ENCODE results near the gene MAPK11.

The MAPK11 gene

DNA sequence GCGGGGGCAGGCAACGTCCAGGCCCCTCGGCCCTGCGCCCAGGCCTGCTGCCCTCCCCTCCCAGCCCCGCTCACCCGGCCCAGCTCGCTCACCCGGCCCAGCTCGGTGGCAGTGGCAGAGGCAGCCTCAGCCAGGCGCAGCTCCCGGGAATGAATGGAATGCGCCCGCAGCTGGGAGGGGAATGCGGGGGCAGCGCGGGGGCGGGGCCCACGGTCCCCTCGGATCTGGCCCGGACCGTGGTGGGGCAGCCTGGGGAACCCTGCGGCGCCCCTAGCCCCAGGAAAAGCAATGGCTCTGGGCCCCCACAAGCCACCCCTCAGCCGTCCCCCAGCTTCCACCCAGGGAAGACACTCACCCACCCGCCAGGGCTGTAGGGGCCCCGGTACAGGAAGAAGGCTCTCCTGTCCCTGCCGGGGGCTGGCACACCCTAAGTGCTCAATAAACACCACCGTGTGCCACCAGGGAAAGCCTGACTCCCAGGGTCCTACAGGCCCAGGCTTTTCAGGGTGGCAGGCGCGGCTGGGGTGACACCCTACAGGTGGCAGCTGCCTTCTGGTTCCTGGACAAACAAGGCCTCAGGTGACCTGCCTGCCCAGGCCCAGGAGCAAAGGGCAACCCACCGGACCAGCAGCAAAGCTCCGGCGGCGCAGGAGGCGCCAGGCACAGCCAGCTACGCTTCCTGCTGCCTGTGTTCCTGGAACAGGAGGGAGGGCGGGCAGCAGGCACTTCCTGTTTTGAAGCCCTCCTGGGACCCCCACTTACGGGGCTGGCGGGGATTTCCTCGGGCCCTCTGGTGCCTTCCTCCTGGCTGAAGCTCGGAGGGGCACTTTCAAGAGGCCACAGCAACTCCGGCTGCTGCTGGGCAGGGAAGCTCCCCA, 23.5 kb upstream of the MAPK11 start:
- no peak for DNase-seq

DNA sequence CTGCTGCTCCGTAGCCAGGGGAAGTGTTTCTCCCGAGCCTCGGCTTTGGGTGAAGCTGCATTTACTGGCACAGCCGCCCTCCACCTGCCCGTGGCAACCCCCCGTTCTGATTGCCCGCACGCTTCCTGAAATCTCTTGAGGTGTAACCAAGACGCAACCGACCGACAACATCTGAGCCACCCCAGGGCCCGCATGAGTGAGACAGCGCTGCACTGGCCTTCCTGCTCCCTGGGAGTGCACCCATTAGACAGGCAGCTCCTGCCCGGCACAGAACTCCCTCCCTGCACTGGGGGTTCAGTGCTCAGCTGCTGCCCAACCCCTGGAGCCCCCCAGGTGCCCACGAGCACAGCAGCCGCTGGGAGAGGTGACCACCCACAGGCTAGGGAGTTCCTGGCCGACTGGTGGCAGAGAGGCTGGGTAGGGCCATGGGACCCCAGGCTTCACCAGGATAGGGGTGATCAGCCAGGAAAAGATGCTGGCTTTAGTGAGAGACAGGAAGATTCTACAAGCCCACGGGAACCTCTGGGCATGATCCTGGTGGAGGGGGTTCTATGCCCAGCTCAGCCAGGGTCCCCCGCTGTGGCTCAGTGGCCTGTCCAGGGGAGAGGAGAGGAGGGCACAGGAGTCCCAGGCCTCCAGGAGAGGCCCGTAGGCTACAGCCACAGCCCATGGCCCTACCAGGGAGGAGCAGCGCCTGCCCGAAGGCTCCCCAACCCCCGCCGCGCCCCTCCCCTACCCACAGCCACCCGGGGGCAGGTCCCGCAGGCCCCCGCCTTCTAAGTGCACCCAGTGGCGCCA, 22.7 kb upstream of the MAPK11 start:
- DNase-seq, result no peak

DNA sequence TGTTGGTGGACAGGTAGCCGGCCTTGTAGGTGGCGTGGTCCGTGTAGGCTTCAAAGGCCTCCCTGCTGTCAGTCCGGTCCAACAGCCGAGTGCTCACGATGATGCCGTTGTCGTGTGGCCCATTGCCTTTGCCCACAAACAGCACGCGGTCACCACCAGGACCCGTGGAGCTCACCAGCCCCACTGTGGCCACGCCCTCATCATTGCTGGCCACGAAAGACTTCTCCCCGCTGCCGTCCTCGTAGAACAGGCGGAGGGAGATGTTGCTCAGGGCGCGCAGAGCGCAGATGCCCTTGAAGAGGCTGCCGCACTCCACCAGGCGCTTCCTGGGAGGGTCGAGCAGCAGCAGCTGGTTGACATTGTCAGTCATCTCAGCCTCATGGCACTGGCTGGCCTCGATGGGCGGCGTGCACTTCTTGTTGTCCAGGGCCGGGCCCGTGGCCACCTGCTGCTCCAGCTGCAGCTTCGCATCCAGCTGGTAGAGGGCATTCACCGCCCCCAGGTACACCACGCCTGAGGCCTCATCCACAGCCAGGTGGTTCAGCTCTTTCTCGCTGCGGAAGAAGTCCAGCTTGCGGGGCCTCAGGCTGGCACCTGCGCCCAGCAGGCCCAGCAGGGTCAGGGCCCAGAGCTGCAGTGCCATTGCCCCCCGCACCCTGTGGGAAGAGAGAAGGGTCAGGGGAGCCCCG, 19.9 kb upstream of the MAPK11 start:
- no peak for DNase-seq

DNA sequence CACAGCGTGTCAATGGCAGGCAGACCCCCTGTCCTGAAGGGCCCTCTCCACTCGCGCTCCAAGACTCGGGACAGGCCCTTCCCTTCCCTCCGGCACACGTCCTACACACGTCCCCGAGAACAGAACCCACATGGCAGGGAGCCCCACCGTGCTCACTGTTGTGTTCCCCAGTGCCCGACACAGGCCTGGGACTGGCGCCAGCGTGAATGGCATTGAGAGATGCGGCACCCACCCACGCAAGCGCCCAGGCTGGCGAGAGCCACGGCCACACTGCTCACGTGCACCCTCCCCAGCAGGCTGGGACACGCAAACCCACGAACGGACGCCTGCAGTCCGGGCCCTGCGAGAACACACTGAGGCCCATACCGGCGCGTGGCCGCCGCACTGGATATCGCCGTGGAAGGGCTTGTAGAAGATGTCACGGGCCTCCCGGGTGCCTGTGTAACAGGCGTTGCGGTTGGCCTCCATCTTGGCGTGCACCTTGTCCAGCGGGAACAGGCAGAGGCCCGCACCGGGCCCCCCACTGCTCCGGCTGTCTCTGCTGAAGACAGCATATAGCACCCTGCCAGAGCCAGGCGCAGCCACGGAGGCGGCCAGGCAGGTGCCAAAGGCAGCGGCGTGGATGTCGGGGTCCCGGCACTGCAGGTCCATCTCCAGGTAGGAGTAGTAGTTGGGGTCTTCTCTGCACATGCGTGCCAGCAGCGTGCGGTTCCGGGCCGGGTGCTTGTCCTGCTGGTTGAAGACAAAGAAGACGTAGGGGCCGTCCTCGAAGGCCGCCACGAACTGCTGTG, 19.2 kb upstream of the MAPK11 start:
- no peak for DNase-seq

DNA sequence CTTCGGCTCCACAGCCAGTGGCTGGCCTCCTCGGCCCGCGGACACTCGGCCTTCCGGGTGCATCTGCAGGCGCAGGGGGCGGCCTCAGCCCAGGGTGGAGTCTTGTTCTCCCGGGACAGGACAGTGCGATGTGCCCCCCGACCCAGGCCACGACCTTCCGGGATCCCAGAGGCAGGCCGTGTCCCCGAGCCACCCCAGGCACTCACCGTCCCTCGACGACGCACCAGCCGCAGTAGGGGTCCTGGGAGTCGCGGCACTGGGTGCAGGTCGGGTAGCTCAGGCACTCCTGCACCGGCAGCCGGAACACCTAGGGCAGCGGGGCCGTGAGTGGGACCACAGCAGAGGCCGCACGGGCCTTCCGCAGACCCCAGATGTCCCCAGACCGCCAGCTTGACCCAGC, 17.6 kb upstream of the MAPK11 start:
- no peak for DNase-seq

DNA sequence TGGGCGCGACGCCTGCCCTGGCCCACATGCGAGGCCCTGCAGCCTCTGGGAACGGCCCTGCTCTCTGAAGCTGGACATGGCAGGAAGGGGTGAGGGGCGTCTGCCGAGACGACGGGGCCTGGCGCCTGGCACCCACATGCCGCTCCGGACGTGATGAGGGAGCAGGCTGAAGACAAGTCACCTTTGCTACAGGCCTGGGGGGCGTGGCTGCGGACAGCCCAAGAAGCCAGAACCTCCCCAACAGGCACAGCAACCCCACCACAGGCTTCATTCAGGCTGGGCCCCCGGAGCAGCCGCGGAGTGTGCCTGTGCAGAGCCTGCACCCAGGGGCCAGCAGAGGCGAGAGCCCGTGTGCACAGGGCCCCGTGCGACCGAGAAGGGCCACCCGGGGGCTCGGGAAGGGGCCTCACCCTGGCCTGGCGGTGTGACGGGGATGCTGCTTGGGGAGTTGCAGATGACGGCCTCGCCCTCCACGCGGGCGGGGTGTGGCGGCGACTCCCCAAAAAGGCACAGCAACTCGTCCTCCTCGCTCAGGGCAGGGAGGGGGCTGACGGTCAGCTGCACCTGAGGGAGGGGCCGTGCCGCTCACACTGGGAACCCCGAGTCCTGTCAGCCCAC, 16.6 kb upstream of the MAPK11 start:
- DNase-seq, result no peak

DNA sequence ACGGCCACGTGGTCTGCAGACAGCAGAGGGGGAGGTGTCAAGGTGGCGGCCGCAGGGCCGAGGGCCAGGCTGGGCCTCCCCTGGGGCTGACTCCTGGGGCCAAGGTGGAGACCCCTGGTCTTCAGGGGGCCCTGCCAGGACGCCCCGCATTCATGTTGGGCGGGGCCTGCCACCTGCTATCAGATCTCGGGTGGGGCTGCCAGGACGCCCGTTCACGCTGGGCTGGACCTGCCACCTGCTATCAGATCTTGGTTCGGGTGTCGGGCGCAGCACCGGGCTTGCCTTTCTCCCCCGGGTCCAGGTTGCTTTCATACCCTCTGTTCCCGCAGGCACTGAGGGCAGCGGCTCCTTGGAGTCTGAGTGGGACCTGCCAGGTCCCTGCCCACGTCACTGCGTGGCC, 16.1 kb upstream of the MAPK11 start:
- DNase-seq, result no peak

DNA sequence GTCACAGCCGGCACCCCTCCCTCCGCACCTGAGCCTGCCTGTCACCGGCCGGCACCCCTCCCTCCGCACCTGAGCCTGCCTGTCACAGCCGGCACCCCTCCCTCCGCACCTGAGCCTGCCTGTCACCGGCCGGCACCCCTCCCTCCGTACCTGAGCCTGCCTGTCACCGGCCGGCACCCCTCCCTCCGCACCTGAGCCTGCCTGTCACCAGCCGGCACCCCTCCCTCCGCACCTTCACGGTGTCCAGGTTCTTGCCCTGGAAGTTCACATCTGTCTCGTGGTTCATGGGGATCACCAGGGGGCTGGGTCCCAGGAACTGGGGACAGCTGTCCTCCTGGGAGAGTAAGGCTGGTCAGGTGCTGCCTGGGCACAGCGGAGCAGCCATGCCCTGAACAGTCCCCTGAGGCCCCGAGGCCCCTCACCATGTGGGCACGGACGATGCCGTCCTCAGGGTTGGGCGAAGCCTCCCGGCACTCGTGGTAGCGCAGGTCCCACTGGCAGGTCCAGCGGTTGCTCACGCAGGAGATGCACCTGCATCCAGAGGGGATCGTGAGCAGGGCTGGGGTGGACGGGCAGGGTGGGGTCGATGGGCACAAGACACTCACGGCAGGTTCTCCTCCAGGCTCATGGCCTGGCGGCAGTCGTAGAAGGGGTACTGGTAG, 15.5 kb upstream of the MAPK11 start:
- DNase-seq, result no peak

DNA sequence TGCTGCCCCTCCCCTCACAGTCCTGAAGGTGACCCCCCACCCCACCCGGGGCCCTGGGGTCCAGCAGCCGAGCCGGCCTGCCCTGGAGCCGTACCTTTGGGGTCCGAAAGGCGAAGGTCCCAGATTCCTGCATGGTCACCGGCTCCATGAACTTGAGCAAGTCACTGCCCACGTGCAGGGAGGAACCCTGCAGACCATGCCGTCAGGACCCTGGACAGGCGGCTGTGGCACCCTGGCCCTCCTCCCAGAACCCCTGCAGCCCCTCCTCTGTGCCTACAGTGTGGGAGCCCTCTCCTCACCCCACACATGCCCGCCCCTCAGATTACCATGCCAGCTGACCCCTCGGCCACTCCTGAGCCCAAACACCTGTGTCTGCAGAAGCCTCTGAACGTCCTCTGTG, 14.3 kb upstream of the MAPK11 start:
- no peak for DNase-seq

DNA sequence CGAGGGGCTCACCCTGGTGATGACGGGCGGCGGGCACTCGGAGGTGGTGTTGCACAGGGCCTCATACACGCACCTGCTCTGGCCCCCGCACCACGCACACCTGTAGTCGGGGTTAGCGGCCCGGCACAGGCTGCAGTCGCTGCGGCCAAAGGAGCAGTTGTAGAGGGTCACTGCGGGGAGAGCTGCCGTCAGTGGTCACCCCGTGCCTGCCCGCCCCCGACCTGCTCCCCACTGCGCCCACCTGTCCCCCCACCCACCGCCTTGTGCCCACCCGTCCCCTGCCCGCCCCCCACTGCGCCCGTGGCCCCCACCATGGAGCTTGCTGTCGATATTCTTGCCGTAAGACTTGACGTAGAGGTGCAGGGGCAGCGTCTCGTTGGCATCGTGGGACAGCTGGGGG, 13.6 kb upstream of the MAPK11 start:
- no peak for DNase-seq

DNA sequence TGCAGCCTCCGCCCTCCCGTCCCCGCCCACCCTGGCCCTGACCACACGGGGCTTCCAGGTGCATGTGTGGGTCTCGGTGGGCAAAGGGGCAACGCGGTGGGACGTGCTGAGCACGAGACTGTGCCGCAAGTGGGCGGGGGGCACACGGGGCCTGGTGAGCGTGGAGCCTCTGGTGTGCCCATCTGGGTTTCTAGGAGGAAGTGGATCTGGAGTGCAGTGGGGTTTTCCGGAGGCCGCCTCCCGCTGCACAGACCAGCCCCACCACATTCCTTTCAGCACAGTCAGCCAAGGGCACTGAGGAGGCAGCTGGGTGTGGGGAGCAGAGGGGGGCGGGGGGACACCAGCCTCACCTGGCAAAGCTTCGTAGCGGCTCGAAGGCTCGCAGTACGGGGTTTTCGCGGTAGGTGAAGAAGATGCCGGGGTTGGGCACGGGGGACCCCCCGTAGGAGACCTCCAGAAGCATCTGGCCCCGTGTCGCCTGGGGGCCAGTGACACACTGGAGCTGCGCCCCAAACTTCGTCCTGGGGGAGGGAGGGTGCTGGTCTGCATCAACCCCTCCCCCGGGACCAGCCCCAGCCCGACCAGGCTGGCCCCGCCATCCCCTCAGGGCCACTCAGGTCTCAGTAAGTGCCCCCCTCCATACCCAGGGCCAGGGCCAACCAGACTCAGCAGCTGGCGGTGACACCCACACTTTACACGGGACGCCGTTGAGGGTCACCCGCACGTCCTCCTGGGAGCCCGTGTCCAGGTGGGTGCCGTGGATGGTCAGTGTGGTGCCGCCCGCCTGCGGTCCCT, 12.4 kb upstream of the MAPK11 start:
- no peak for DNase-seq

DNA sequence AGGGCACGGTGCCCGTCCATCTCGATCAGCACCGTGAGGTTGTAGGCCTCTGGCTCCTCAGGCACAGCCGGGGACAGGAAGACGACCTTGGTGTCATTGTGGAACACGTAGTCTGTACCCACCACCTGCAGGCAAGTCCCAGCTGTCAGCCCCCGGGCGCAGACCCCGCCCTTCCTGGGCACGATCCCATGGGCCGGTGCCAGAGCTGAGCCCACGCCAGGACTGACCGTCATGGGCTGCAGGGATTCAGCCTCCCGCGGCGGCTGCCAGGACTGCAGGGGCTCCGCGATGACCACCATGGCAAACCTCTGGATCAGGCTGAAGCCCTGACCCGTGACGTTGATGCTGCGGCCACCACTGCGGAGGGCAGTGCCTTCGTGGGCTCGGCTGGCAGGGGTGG, 11.8 kb upstream of the MAPK11 start:
- DNase-seq, result no peak

DNA sequence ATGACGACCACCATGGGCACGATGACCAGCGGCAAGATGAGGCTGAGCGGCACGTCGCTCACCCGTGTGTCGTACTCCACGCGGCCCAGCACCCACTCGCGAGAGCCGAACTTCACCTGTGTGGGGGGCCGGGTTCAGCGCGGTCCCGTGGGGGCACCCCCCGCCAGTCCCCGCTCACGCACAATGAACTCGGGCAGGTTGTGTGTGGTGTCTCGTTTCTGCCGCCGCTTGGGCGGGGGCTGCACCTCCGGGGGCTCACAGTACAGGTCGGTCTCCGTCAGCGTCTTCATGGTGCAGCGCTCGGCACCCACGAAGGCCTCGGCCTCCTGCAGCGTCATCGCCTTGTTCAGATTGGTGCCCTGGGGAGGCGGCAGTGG, 11.2 kb upstream of the MAPK11 start:
- no peak for DNase-seq

DNA sequence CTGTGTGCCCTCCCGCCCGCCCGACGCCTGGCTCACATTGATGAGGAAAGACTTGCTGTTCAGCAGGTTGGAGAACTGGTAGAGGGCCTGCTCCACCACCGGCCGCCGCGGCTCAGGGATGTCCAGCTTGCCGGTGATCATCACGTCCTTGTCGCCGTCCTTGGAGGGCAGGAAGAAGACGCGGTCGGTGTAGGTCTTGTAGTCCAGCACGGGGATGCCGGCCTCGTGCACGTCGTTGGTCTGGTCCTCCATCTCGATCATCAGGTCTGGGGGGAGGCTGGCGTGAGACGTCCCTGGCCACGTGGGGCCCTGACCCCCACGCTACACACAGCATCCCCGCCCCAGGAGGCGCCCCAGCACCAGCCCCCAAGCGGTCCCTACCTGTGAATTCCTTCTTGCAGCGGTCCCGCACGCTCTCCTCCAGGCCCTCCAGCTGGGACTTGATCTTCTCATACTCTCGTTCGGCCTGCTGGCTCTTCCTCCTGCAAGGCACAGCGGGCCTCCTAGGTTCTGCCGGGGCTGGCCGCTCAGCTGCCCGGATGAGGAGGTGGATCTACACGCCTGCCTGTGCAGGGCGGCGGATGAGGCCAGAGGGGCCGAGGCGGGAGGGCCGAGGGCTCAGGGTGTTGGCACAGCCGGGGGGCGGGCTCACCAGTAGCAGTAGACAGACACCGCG, 10.7 kb upstream of the MAPK11 start:
- no peak for DNase-seq

DNA sequence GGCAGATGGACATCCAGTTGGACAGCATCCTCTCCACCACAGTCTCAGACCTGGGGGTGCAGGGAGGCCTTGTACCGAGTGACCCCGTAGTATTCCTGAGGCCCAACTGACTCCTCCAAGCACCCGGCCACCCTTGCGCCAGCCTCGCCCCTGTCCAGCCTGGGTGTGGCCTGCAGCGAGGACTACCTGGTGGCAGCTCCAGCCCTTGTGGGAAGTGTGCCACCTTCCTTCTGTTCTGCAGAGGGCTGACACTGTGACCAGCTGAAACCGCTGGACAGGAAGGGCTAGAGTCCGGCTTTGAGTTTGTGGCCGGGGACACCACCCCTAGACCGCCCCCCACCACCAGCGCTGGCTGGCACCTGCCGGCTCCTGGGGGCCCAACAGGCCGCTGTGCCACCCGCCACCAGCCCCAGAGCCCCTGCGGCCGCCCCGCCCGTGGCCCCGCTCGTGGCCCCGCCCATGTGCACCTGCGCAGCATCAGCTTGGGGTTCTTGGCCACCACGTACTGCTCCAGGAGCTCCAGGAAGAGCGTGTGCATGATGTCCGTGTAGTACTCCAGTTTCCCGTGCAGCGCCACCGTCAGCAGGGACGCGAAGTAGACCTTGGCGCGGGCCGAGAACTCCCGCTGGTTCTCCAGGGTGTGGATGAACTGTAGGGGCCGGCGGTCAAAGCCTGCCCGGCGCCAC, 10.0 kb upstream of the MAPK11 start:
- DNase-seq, result no peak

DNA sequence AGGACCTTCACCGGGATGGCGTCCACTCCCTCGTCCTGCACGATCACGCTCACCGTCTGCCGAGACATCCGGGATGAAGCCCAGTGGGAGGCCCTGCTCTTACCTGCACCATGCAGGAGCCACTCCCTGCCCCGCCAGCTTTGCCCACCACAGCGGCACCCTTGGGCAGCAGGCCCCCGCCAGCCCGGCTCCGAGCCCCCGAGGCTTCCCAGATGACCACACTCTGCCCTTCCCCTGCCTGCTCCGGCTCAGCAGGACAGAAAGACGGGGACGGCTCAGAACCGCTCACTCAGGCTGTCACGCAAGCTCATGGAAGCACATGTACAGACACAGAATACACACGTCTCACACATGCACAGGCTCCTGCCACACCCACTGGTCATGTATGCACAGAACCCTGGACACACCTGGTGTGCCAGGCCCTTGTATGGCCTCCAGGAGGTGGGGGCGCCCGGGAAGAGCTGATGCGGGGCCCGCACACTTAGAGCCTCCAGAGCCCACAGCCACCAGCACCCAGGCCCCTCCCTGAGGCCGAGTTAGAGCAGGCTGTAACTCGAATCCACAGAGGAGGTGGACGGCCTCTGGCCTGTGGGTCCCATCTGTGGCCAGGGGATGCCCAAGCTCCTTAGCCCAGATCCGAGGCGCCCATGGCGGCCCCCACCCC, 8.9 kb upstream of the MAPK11 start:
- no peak for DNase-seq

DNA sequence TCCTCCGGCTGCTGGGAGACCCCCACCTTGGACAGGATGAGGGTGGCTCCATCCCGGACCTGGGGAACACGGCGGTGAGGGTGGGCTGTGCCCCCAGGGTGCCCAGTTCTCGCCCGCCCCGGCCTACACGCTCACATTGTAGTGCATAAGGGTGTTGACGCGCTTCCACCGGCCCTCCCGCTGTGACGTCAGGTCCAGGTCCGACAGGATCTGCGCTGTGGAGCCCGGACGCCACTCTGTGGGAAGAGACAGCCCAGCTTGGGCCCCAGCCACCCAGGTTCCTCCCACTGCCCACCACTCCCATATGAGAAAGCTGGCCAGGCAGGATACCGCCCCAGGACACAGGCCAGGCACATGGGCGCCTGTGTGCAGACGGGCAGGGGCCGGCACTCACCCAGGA, 8.3 kb upstream of the MAPK11 start:
- DNase-seq, result no peak

DNA sequence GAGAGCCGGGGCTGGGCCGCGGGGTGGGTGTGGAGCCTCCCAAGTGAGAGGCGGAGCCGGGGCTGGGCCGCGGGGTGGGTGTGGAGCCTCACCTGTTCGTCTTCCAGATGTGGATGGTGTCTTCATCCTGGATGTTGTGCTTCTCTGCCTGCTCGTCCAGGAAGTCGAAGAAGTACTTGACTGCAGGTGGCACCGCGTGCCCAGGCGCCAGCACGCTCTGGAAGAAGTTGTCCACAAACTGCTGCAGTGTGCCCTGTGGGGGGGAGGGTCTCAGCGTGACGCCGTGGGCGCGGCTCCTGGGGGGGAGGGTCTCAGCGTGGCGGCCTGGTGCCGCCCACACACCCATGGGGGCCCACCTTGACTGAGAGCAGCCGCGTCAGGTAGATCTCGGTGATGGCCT, 7.6 kb upstream of the MAPK11 start:
- no peak for DNase-seq

DNA sequence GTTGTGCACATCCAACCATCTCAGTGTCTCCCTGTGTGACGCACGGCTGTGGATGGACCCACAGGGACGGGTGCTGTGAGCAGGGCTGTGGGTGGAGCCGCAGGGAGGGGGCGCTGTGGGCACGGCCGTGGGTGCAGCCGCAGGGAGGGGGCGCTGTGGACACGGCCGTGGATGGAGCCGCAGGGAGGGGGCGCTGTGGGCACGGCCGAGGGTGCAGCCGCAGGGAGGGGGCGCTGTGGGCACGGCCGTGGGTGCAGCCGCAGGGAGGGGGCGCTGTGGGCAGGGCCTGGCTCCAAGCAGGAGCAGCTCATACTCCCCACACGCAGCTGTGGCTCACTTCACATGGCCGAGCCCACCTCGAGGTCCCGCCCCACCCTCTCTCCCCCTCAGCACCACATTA, 6.0 kb upstream of the MAPK11 start:
- peak; percentile 19 to 35 for DNase-seq

Measured in stimulated activated CD4-positive, alpha-beta T cell treated with anti-CD3 and anti-CD28 coated beads, Interleukin-2, amount 100 ng/mL, for 48 hours (primary cell).